ENCODE measurements around the gene TNS1. TPM values are rescaled to one million over a fixed set of nuclear protein-coding genes. Genes with fewer than 3 reads are reported as not detected.
A peak's percentile ranks its signal among the peaks of the same experiment; 100 is the strongest.

Gene TNS1
- total RNA-seq, 2 donors from 2014 or later: 3.3 to 4.2 TPM

DNA sequence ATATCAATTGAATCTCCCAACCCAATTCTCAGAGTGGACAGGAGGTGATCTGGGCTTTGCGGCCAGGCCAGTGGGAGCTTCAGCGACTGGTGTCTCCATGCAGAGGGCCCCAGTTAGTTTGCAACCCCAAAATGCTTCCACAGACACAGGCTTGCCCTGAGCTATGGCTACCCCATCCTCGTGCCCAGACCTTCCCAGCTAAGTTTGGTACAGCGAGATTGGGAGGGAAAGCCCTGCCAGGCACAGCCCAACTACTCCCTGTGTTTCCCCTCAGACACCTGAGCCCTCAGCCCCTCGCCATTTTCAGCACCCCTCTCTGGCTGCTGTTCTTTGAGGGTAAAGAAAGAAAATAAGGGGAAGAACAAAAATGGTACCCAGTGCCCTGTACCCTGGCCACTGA, 142.9 kb downstream of the TNS1 start:
- TF ChIP-seq, protein P1, sequence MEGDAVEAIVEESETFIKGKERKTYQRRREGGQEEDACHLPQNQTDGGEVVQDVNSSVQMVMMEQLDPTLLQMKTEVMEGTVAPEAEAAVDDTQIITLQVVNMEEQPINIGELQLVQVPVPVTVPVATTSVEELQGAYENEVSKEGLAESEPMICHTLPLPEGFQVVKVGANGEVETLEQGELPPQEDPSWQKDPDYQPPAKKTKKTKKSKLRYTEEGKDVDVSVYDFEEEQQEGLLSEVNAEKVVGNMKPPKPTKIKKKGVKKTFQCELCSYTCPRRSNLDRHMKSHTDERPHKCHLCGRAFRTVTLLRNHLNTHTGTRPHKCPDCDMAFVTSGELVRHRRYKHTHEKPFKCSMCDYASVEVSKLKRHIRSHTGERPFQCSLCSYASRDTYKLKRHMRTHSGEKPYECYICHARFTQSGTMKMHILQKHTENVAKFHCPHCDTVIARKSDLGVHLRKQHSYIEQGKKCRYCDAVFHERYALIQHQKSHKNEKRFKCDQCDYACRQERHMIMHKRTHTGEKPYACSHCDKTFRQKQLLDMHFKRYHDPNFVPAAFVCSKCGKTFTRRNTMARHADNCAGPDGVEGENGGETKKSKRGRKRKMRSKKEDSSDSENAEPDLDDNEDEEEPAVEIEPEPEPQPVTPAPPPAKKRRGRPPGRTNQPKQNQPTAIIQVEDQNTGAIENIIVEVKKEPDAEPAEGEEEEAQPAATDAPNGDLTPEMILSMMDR (conservative IDR thresholded peaks at IDR 0.05): no peak
- Mint-ChIP-seq H3K27ac (no peak overlapping the region), H3K4me3 (no peak overlapping the region)

DNA sequence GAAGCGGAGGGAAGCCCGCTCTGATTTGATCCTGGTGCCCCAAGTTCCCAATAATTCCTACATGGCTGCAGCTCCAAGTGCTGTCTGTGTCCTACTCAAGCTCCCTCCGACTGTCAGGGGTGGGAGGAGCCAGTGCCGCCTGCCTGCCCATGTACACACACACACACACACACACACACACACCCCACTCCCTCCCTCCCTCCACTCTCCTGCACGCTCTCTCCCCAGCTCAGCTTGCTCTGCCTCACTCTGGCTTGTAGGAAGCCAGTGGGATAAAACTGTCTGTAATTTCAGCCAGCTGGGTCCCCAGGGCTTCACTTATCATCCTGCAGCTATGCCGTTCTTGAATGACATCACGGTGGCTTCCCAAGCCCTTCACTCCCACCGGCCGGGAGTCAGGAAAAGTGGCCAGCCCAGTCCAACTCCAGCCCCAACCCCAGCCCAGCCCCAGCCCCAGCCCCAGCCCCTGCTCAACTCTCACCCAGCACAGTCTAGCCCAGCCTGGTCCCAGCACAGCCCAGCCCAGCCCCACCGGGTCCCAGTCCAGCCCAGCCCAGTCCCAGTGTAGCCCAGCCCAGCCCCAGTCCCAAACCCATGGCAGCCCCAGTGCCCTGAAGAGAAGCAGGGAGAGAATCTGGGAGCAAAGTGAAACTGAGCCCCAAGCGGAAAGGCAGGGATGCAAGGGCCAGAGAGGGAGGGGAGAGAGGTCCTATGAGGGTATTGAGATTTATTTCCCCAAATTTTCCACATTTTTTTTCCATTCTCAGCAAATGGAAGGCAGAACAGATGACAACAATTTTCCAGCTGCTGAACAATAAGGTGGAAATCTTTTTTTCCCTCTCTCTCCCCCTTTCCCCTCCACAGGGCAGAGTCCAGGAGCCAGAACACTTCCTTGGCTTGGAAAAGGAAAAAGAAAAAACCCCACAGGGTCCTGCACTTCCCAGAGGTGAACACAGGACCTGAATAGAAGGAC, 144.0 kb downstream of the TNS1 start:
- Histone ChIP-seq H3K27me3 (ENCODE audit: control insufficient read depth, insufficient read depth, low read length, poor library complexity, severe bottlenecking) (no peaks in the 10 kb centered on the region), H3K9ac (ENCODE audit: extremely low read depth, low read length, poor library complexity, severe bottlenecking) (no peak overlapping the region), H3K36me3 (ENCODE audit: control insufficient read depth, insufficient read depth, low read length) (no peaks in the 10 kb centered on the region), H3K4me3 (ENCODE audit: low read length) (no peak overlapping the region), H3K9me3 (ENCODE audit: control insufficient read depth, low read length) (no peaks in the 10 kb centered on the region), H3K4me1 (ENCODE audit: control insufficient read depth, insufficient read depth, low read length) (peaks cover 7% of the 10 kb centered on the region), H3K27ac (ENCODE audit: low read depth, low read length) (no peak overlapping the region)
- no peak overlapping the region for H3K27ac Mint-ChIP-seq
- TF ChIP-seq, protein P1 (conservative IDR thresholded peaks at IDR 0.05): no peak
- no peak overlapping the region for H3K4me3 Mint-ChIP-seq
- no peaks in the 10 kb centered on the region for H3K27me3 Mint-ChIP-seq (ENCODE audit: insufficient read depth)
- no peaks in the 10 kb centered on the region for H3K9me3 Mint-ChIP-seq
- H3K4me1 Mint-ChIP-seq: peaks cover 20% of the 10 kb centered on the region
- H3K36me3 Mint-ChIP-seq (ENCODE audit: low read depth): no peaks in the 10 kb centered on the region
- peak; percentile 74 for DNase-seq
- WGBS, 2 experiments (ENCODE audit: insufficient coverage in 1 of 2, insufficient read length in 1 of 2): 71 to 100% methylated on average over 1 to 11 of the region's 11 CpGs

More for the DNA sequence above, 142.9 kb downstream of the TNS1 start:
- Histone ChIP-seq H3K4me3 (ENCODE audit: low read length) (no peak overlapping the region), H3K9me3 (ENCODE audit: control insufficient read depth, low read length) (no peaks in the 10 kb centered on the region), H3K9ac (ENCODE audit: extremely low read depth, low read length, poor library complexity, severe bottlenecking) (no peak overlapping the region), H3K4me1 (ENCODE audit: control insufficient read depth, insufficient read depth, low read length) (peaks cover 7% of the 10 kb centered on the region), H3K27me3 (ENCODE audit: control insufficient read depth, insufficient read depth, low read length, poor library complexity, severe bottlenecking) (no peaks in the 10 kb centered on the region), H3K36me3 (ENCODE audit: control insufficient read depth, insufficient read depth, low read length) (no peaks in the 10 kb centered on the region), H3K27ac (ENCODE audit: low read depth, low read length) (no peak overlapping the region)
- H3K9me3 Mint-ChIP-seq: no peaks in the 10 kb centered on the region
- no peaks in the 10 kb centered on the region for H3K36me3 Mint-ChIP-seq (ENCODE audit: low read depth)
- 83 to 100% methylated on average over 1 to 5 of the region's 5 CpGs for WGBS, 2 experiments (ENCODE audit: insufficient coverage in 1 of 2, insufficient read length in 1 of 2)
- no peak for DNase-seq
- H3K4me1 Mint-ChIP-seq: peaks cover 20% of the 10 kb centered on the region
- H3K27me3 Mint-ChIP-seq (ENCODE audit: insufficient read depth): peaks cover 2% of the 10 kb centered on the region

DNA sequence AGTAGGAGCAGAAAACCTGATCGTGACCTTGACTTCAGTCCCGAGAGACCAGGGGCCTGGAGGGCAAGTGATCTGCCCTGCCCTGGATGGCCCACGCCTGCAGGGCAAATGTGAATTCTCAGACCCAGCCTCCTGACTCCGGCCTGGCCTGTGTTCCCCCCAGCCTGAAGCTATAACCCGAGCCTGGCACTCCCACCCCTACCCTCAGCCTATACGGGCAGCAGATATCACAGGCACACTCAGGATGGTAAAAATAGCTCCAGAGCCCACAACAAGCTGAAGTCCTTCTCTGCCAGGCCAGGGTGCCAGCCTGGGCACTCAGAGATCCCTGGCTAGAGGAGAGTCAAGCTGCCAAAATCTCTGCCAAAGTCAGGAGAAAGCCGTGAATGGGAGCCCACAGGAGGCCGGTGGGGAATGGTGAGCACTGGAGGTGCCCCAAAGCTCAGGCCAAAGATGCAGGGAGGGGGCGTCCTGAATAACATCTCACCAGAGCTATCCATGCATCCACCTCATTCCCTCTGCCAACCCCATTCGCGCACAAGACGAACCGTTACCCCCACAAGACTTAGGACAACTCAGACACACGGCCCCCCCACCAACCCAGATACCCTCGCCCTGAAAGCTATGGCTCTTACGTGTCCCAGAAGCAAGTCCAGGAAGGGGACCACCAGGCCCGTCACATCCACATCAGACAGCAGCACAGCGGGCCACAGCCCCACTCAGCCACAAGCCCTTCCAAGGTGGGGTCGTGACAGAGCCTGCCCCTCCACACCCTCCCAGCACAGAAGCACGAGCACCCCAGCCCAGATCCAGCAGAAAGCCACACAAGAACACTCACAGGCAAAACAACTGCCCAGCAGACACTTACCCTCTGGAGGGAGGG, 144.9 kb downstream of the TNS1 start:
- no peak overlapping the region for H3K27ac Mint-ChIP-seq
- Histone ChIP-seq H3K9ac (ENCODE audit: extremely low read depth, low read length, poor library complexity, severe bottlenecking) (no peak overlapping the region), H3K27me3 (ENCODE audit: control insufficient read depth, insufficient read depth, low read length, poor library complexity, severe bottlenecking) (no peaks in the 10 kb centered on the region), H3K36me3 (ENCODE audit: control insufficient read depth, insufficient read depth, low read length) (no peaks in the 10 kb centered on the region), H3K9me3 (ENCODE audit: control insufficient read depth, low read length) (no peaks in the 10 kb centered on the region), H3K4me1 (ENCODE audit: control insufficient read depth, insufficient read depth, low read length) (peaks cover 4% of the 10 kb centered on the region), H3K27ac (ENCODE audit: low read depth, low read length) (no peak overlapping the region), H3K4me3 (ENCODE audit: low read length) (no peak overlapping the region)
- TF ChIP-seq, protein P1 (conservative IDR thresholded peaks at IDR 0.05): no peak
- no peaks in the 10 kb centered on the region for H3K9me3 Mint-ChIP-seq
- H3K4me3 Mint-ChIP-seq: no peak overlapping the region
- H3K27me3 Mint-ChIP-seq (ENCODE audit: insufficient read depth): no peaks in the 10 kb centered on the region
- DNase-seq: no peak
- no peaks in the 10 kb centered on the region for H3K36me3 Mint-ChIP-seq (ENCODE audit: low read depth)
- peaks cover 22% of the 10 kb centered on the region for H3K4me1 Mint-ChIP-seq
- WGBS, 2 experiments (ENCODE audit: insufficient coverage in 1 of 2, insufficient read length in 1 of 2): 88 to 97% methylated on average over 6 to 20 of the region's 20 CpGs
